OCI-LY3 (cell line): Measurements from ENCODE around the gene SHH.

Source experiments
- H2AFZ ChIP-seq: fragments of 200-600, 300-600 bp; shearing (Covaris generic); 2 replicates; pipeline ENCODE4 v1.6.0; 2014; ENCODE audit warnings: antibody characterized with exemption, low read depth, low read length
- H3K27ac ChIP-seq: fragments of 200-600, 300-600 bp; sonication (generic); 2 replicates; pipeline ENCODE4 v1.5.1; 2014; ENCODE audit warnings: mild to moderate bottlenecking, low read length, moderate library complexity, mixed read lengths
- H3K27me3 ChIP-seq: fragments of 200-600, 300-600 bp; sonication (generic); 2 replicates; pipeline ENCODE4 v1.6.1; 2014; ENCODE audit warnings: low read depth, low read length, mixed read lengths
- H3K36me3 ChIP-seq: fragments of 200-600, 300-600 bp; sonication (generic); replicated peaks from 2 replicates; pipeline ENCODE3; 2014; ENCODE audit warnings: low read depth, low read length, mixed read lengths
- H3K4me1 ChIP-seq: fragments of 300-600, 200-600 bp; sonication (generic); 2 replicates; pipeline ENCODE4 v1.6.1; 2014; ENCODE audit warnings: low read length, mixed read lengths
- H3K4me2 ChIP-seq: fragments of 200-600, 300-600 bp; sonication (generic); 2 replicates; pipeline ENCODE4 v1.6.1; 2014; ENCODE audit warnings: low read length, mixed read lengths
- H3K4me3 ChIP-seq: fragments of 300-600, 200-600 bp; sonication (generic); 2 replicates; pipeline ENCODE4 v1.5.1; 2014; ENCODE audit warnings: antibody characterized with exemption, mild to moderate bottlenecking, low read length, moderate library complexity
- H3K79me2 ChIP-seq: fragments of 300-600, 200-600 bp; shearing (Covaris generic); 2 replicates; pipeline ENCODE4 v1.6.1; 2014; ENCODE audit warnings: mild to moderate bottlenecking, low read length, mixed read lengths
- H3K9ac ChIP-seq: fragments of 300-600, 200-600 bp; shearing (Covaris generic); 2 replicates; pipeline ENCODE4 v1.6.0; 2014; ENCODE audit warnings: mild to moderate bottlenecking, low read length, moderate library complexity
- H3K9me3 ChIP-seq: fragments of 200-600, 300-600 bp; shearing (Covaris generic); 2 replicates; pipeline ENCODE4 v1.6.1; 2014; ENCODE audit warnings: low read length, mixed read lengths; ENCODE audit not compliant: insufficient read depth
- H4K20me1 ChIP-seq: fragments of 200-600, 300-600 bp; sonication (generic); 2 replicates; pipeline ENCODE4 v1.6.1; 2016; ENCODE audit warnings: low read length, mixed read lengths; ENCODE audit not compliant: insufficient read depth
- EZH2phosphoT487 ChIP-seq: fragments of 200-600 bp; shearing (Covaris generic); IDR thresholded peaks from 2 replicates; pipeline ENCODE4 v1.6.1; 2018; ENCODE audit warnings: antibody characterized with exemption, mixed run types, low read depth
- TF ChIP-seq, protein P1 (sequence below): fragments of 200-600, 300-600 bp; sonication (generic); IDR thresholded peaks from 2 replicates; pipeline ENCODE4 v1.5.1; 2014; ENCODE audit warnings: antibody characterized with exemption, low read length, low read depth

Gene SHH

DNA sequence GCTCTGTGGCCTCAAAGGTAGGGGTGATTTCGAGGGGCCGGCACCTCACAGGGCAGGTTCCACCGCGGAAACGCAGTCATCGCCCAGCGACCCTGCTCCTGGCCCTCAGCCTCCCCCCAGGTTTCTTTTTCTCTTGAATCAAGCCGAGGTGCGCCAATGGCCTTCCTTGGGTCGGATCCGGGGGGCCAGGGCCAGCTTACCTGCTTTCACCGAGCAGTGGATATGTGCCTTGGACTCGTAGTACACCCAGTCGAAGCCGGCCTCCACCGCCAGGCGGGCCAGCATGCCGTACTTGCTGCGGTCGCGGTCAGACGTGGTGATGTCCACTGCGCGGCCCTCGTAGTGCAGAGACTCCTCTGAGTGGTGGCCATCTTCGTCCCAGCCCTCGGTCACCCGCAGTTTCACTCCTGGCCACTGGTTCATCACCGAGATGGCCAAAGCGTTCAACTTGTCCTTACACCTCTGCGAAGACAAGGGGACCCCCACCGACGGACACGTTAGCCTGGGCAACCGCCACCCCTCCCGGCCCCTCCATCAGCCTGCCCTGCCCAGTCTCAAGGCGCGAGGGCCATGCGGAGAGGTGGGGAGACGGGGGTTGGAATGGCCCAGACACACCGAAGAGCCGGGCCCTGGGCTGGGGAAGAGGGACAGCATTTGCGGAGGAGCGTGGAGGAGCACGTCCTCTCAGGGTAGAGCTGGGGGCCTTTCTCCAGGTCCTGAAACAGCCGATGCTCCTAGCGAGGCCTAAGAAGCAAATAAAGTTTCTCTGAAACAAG, 6.0 kb downstream of the SHH start:
- Histone ChIP-seq H3K27ac (no peak overlapping the region), H3K9me3 (no peaks in the 10 kb centered on the region), H3K36me3 (no peaks in the 10 kb centered on the region), H4K20me1 (no peaks in the 10 kb centered on the region), H2AFZ (no peak overlapping the region), H3K9ac (no peak overlapping the region), H3K4me2 (no peak overlapping the region), H3K79me2 (no peaks in the 10 kb centered on the region), H3K27me3 (no peaks in the 10 kb centered on the region), H3K4me3 (no peak overlapping the region), H3K4me1 (no peaks in the 10 kb centered on the region)
- TF ChIP-seq, protein P1, sequence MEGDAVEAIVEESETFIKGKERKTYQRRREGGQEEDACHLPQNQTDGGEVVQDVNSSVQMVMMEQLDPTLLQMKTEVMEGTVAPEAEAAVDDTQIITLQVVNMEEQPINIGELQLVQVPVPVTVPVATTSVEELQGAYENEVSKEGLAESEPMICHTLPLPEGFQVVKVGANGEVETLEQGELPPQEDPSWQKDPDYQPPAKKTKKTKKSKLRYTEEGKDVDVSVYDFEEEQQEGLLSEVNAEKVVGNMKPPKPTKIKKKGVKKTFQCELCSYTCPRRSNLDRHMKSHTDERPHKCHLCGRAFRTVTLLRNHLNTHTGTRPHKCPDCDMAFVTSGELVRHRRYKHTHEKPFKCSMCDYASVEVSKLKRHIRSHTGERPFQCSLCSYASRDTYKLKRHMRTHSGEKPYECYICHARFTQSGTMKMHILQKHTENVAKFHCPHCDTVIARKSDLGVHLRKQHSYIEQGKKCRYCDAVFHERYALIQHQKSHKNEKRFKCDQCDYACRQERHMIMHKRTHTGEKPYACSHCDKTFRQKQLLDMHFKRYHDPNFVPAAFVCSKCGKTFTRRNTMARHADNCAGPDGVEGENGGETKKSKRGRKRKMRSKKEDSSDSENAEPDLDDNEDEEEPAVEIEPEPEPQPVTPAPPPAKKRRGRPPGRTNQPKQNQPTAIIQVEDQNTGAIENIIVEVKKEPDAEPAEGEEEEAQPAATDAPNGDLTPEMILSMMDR: no peak
- TF ChIP-seq EZH2phosphoT487: no peak

DNA sequence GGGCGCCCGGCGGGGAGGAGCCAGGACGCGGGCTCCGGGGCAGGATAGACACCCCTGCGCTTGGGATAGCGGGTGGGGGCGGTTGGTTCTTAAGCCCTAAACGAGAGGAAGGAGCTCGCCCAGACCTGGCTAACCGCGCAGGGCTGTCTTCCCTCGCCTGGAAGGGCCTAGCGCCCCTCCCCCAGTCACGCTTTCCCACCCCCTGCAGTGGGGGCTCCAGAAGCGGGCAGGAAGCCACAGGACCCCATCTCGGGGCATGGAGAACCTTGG, 6.5 kb downstream of the SHH start:
- Histone ChIP-seq H4K20me1 (no peaks in the 10 kb centered on the region), H3K79me2 (no peaks in the 10 kb centered on the region), H3K9ac (no peak overlapping the region), H3K4me3 (no peak overlapping the region), H3K4me1 (no peaks in the 10 kb centered on the region), H3K4me2 (no peak overlapping the region), H3K27me3 (no peaks in the 10 kb centered on the region), H3K9me3 (no peaks in the 10 kb centered on the region), H2AFZ (no peak overlapping the region), H3K27ac (no peak overlapping the region), H3K36me3 (no peaks in the 10 kb centered on the region)
- TF ChIP-seq, protein P1: no peak
- no peak for TF ChIP-seq EZH2phosphoT487

- Histone ChIP-seq H4K20me1 (no peaks in the 10 kb centered on the region), H3K4me2 (no peak overlapping the region)
These were observed 7.1 kb downstream of the SHH start for GRCh38 chr7:155804897-155805825.

GRCh38 chr7:155804431-155804831, 7.8 kb downstream of the SHH start:
- Histone ChIP-seq H3K4me1 (peaks cover 8% of the 10 kb centered on the region), H3K79me2 (no peaks in the 10 kb centered on the region), H3K4me3 (no peak overlapping the region), H3K9me3 (no peaks in the 10 kb centered on the region), H3K36me3 (no peaks in the 10 kb centered on the region), H3K9ac (no peak overlapping the region), H3K27me3 (peaks cover 3% of the 10 kb centered on the region; the same call in 1 of the 2 replicates), H3K27ac (no peak overlapping the region), H2AFZ (no peak overlapping the region), H3K4me2 (no peak overlapping the region), H4K20me1 (no peaks in the 10 kb centered on the region)
- TF ChIP-seq EZH2phosphoT487: no peak
- TF ChIP-seq, protein P1: no peak

More at GRCh38 chr7:155804897-155805825, 7.1 kb downstream of the SHH start:
- TF ChIP-seq, protein P1: no peak
- Histone ChIP-seq H2AFZ (no peak overlapping the region), H3K4me3 (no peak overlapping the region), H3K27ac (no peak overlapping the region), H3K79me2 (no peaks in the 10 kb centered on the region), H3K27me3 (no peaks in the 10 kb centered on the region), H3K9ac (no peak overlapping the region), H3K9me3 (no peaks in the 10 kb centered on the region), H3K4me1 (peaks cover 6% of the 10 kb centered on the region), H3K36me3 (no peaks in the 10 kb centered on the region)
